IMR-90 (cell line): ENCODE data around the gene RNGTT. TPM values are rescaled to one million over a fixed set of nuclear protein-coding genes. Genes with fewer than 3 reads are reported as not detected.

ENCODE experiments used
- ATAC-seq: fragments of 200-7000 bp; cut with Tn5 transposase; 2 replicates; pipeline ENCODE4 v1.9.1; 2020; ENCODE audit warnings: low read depth, mild to moderate bottlenecking, moderate library complexity
- BruUV-seq: library from RNA; stranded (reverse); fragments of 400-500 nt; replicated peaks from 2 replicates; lab custom pipeline; 2021; lab: Mats Ljungman, UMichigan
- CTCF ChIA-PET: fragments of 300-600 bp; formaldehyde crosslinking; extraction: SDS; loops from one replicate; lab custom pipeline; 2021; ENCODE audit warnings: antibody characterized with exemption; lab: Yijun Ruan, JAX
- POLR2A ChIA-PET: fragments of 300-600 bp; sonication (Branson Sonifier 250); formaldehyde crosslinking; loops from one replicate; lab custom pipeline; 2022; ENCODE audit warnings: antibody characterized with exemption; ENCODE audit not compliant: unreplicated experiment; lab: Charles Lee
- DNase-seq: peaks from one replicate; pipeline ENCODE4 v3.0.0; 2013
- H2AFZ ChIP-seq: replicated peaks from 2 replicates; pipeline ENCODE3; 2013; ENCODE audit warnings: low read length, mild to moderate bottlenecking; ENCODE audit not compliant: poor library complexity
- H2AK5ac ChIP-seq: 2 replicates; pipeline ENCODE4 v1.6.1; 2013; ENCODE audit warnings: low read depth, low read length, inconsistent platforms
- H2AK9ac ChIP-seq: replicated peaks from 2 replicates; pipeline ENCODE3; 2013; ENCODE audit warnings: mild to moderate bottlenecking, low read depth, low read length, moderate library complexity; ENCODE audit not compliant: poor library complexity
- H2BK120ac ChIP-seq: 2 replicates; pipeline ENCODE4 v1.6.1; 2013; ENCODE audit warnings: low read depth, low read length, inconsistent platforms
- H2BK15ac ChIP-seq: 3 replicates; pipeline ENCODE4 v1.6.1; 2013; ENCODE audit warnings: low read depth, low read length, inconsistent platforms
- H2BK20ac ChIP-seq: 2 replicates; pipeline ENCODE4 v1.6.1; 2013; ENCODE audit warnings: low read depth, mild to moderate bottlenecking, inconsistent platforms, low read length, moderate library complexity
- H2BK5ac ChIP-seq: 2 replicates; pipeline ENCODE4 v1.6.1; 2013; ENCODE audit warnings: mild to moderate bottlenecking, low read depth, low read length, inconsistent platforms; ENCODE audit not compliant: poor library complexity, severe bottlenecking
- H3K14ac ChIP-seq: replicated peaks from 2 replicates; pipeline ENCODE4 v1.6.1; 2013; ENCODE audit warnings: low read depth, low read length, inconsistent platforms
- H3K18ac ChIP-seq: 2 replicates; pipeline ENCODE4 v1.6.1; 2013; ENCODE audit warnings: low read depth, low read length, control low read depth
- H3K23ac ChIP-seq: 2 replicates; pipeline ENCODE4 v1.6.1; 2013; ENCODE audit warnings: low read depth, low read length, inconsistent platforms
- H3K27ac ChIP-seq: 2 replicates; pipeline ENCODE4 v1.5.1; 2013; ENCODE audit warnings: mild to moderate bottlenecking, control low read depth, low read length; ENCODE audit not compliant: insufficient read depth
- H3K27me3 ChIP-seq: 2 replicates; pipeline ENCODE4 v1.6.1; 2013; ENCODE audit warnings: low read length; ENCODE audit not compliant: control insufficient read depth, insufficient read depth
- H3K36me3 ChIP-seq: 2 replicates; pipeline ENCODE4 v1.6.1; 2013; ENCODE audit warnings: low read length, mixed read lengths; ENCODE audit not compliant: control insufficient read depth, insufficient read depth
- H3K4ac ChIP-seq: 2 replicates; pipeline ENCODE4 v1.6.1; 2013; ENCODE audit warnings: low read depth, low read length, inconsistent platforms
- H3K4me1 ChIP-seq: 2 replicates; pipeline ENCODE4 v1.6.1; 2013; ENCODE audit warnings: low read length, mixed read lengths; ENCODE audit not compliant: control insufficient read depth, insufficient read depth
- H3K4me2 ChIP-seq: 2 replicates; pipeline ENCODE4 v1.6.1; 2013; ENCODE audit warnings: low read depth, mild to moderate bottlenecking, control low read depth, low read length, moderate library complexity
- H3K4me3 ChIP-seq: 2 replicates; pipeline ENCODE4 v1.5.1; 2013; ENCODE audit warnings: low read depth, mild to moderate bottlenecking, control low read depth, low read length, moderate library complexity; ENCODE audit not compliant: insufficient read depth
- H3K56ac ChIP-seq: 2 replicates; pipeline ENCODE4 v1.6.1; 2013; ENCODE audit warnings: low read length, inconsistent platforms; ENCODE audit not compliant: insufficient read depth; ENCODE audit errors: extremely low read depth
- H3K79me1 ChIP-seq, 2 experiments: 2 replicates each; pipeline ENCODE4 v1.6.1; 2013; ENCODE audit warnings: low read length in 2 of 2, inconsistent platforms in 1 of 2, low read depth in 1 of 2
- H3K9ac ChIP-seq: 2 replicates; pipeline ENCODE4 v1.6.1; 2013; ENCODE audit warnings: low read depth, low read length, control low read depth
- H3K9me1 ChIP-seq: 2 replicates; pipeline ENCODE4 v1.6.1; 2013; ENCODE audit warnings: low read length, inconsistent platforms; ENCODE audit not compliant: insufficient read depth
- H3K9me3 ChIP-seq: 2 replicates; pipeline ENCODE4 v1.6.1; 2013; ENCODE audit warnings: low read length; ENCODE audit not compliant: control insufficient read depth, insufficient read depth
- H4K20me1 ChIP-seq: 2 replicates; pipeline ENCODE4 v1.6.1; 2013; ENCODE audit warnings: low read length, inconsistent platforms; ENCODE audit not compliant: insufficient read depth
- H4K5ac ChIP-seq: 2 replicates; pipeline ENCODE4 v1.6.1; 2013; ENCODE audit warnings: mild to moderate bottlenecking, low read depth, low read length, control low read depth
- H4K8ac ChIP-seq, 2 experiments: 2 replicates each; pipeline ENCODE4 v1.6.1; 2013; ENCODE audit warnings: low read depth in 2 of 2, low read length in 2 of 2, control low read depth in 1 of 2, inconsistent platforms in 1 of 2
- H4K91ac ChIP-seq: 2 replicates; pipeline ENCODE4 v1.6.1; 2013; ENCODE audit warnings: low read depth, low read length, inconsistent platforms; ENCODE audit not compliant: insufficient read depth
- BHLHE40 ChIP-seq: fragments of 150-350 bp; IDR thresholded peaks from 2 replicates; pipeline ENCODE4 v1.6.1; 2016; ENCODE audit warnings: mild to moderate bottlenecking, low read depth, low read length
- CEBPB ChIP-seq: IDR thresholded peaks from 2 replicates; pipeline ENCODE4 v1.6.1; 2012; ENCODE audit warnings: low read depth, low read length, improper control_type of control experiment
- CHD1 ChIP-seq: IDR thresholded peaks from 2 replicates; pipeline ENCODE4 v1.6.1; 2012; ENCODE audit warnings: low read depth, low read length, improper control_type of control experiment
- CTCF ChIP-seq: conservative IDR thresholded peaks from 2 replicates; pipeline ENCODE4 v1.5.1; 2012; ENCODE audit warnings: mild to moderate bottlenecking, low read depth, low read length, improper control_type of control experiment
- ELK1 ChIP-seq: fragments of 150-350 bp; IDR thresholded peaks from 2 replicates; pipeline ENCODE4 v1.6.1; 2016; ENCODE audit warnings: low read depth, mild to moderate bottlenecking, low read length, moderate library complexity, borderline replicate concordance
- FOS ChIP-seq: fragments of 150-350 bp; IDR thresholded peaks from 2 replicates; pipeline ENCODE4 v1.6.1; 2016; ENCODE audit warnings: low read depth, low read length
- MAFK ChIP-seq: IDR thresholded peaks from 2 replicates; pipeline ENCODE4 v1.6.1; 2012; ENCODE audit warnings: low read depth, low read length, improper control_type of control experiment
- MAZ ChIP-seq: IDR thresholded peaks from 2 replicates; pipeline ENCODE4 v1.6.1; 2012; ENCODE audit warnings: low read depth, mild to moderate bottlenecking, low read length, improper control_type of control experiment, moderate library complexity, borderline replicate concordance
- MXI1 ChIP-seq: IDR thresholded peaks from 2 replicates; pipeline ENCODE4 v1.6.1; 2012; ENCODE audit warnings: low read depth, mild to moderate bottlenecking, low read length, moderate library complexity, borderline replicate concordance
- NFE2L2 ChIP-seq: fragments of 150-350 bp; IDR thresholded peaks from 2 replicates; pipeline ENCODE4 v1.6.1; 2016; ENCODE audit warnings: low read depth, mild to moderate bottlenecking, low read length
- POLR2A ChIP-seq: IDR thresholded peaks from 2 replicates; pipeline ENCODE4 v1.6.1; 2012; ENCODE audit warnings: mild to moderate bottlenecking, low read depth, low read length
- RCOR1 ChIP-seq: IDR thresholded peaks from 2 replicates; pipeline ENCODE4 v1.6.1; 2012; ENCODE audit warnings: mild to moderate bottlenecking, low read length, improper control_type of control experiment; ENCODE audit not compliant: insufficient replicate concordance
- SMC3 ChIP-seq: fragments of 150-350 bp; IDR thresholded peaks from 2 replicates; pipeline ENCODE4 v1.6.1; 2016; ENCODE audit warnings: low read depth, mild to moderate bottlenecking, antibody characterized with exemption, low read length, moderate library complexity
- USF2 ChIP-seq: fragments of 150-350 bp; IDR thresholded peaks from 2 replicates; pipeline ENCODE4 v1.6.1; 2017; ENCODE audit warnings: mild to moderate bottlenecking, antibody characterized with exemption, low read length, low read depth
- whole genome bisulfite sequencing, 2 experiments: methylation state at CpG; one replicate each; pipeline versions ENCODE4 v1.1.5 to v1.1.7; 2013; ENCODE audit warnings: missing lambda C conversion rate in 2 of 2; ENCODE audit not compliant: insufficient read length in 1 of 2; ENCODE audit errors: extremely low coverage in 2 of 2; 5-methylcytosine and 5-hydroxymethylcytosine counted together
- dilution Hi-C: fragments of 300-500 bp; cut with HindIII; formaldehyde crosslinking; loops from one replicate; pipeline ENCODE4 v1.14.3; 2018; ENCODE audit warnings: low sequenced_read_pairs; ENCODE audit not compliant: unreplicated experiment
- in situ Hi-C: fragments of 300-500 bp; cut with MboI; formaldehyde crosslinking; loops from 3 replicates; pipeline ENCODE4 v1.14.3; 2019; ENCODE audit warnings: low sequenced_read_pairs, inconsistent platforms, mixed read lengths
- intact Hi-C: fragments of 100-400 bp; cut with micrococcal nuclease; formaldehyde crosslinking; loops from 2 replicates; pipeline ENCODE4 v1.10.0; 2022
- polyA plus RNA-seq, 3 experiments: library from polyadenylated mRNA; depleted of rRNA; stranded (reverse); fragments of >200 nt; gene quantifications; 2 replicates each; pipeline ENCODE4 v1.2.3, GENCODE V29; 2012; ENCODE audit warnings: low replicate concordance in 1 of 3
- total RNA-seq: library from RNA; depleted of rRNA; stranded (reverse); fragments of >200 nt; gene quantifications from 2 replicates; pipeline ENCODE4 v1.2.3, GENCODE V29; 2012

Gene RNGTT
- total and polyA plus RNA-seq, 2 of the 4 experiments (the other 2 are of a cell fraction): 5.4 to 21.7 TPM

GRCh38 chr6:88890860-88891845, 72.3 kb downstream of the RNGTT start:
- DNase-seq: peak; percentile 20
- TF ChIP-seq MAFK (no peak), POLR2A (no peak), FOS (no peak), BHLHE40 (no peak), CHD1 (no peak), RCOR1 (no peak), MXI1 (no peak), CTCF (no peak), SMC3 (no peak), USF2 (no peak), MAZ (no peak), NFE2L2 (no peak), CEBPB (no peak), ELK1 (no peak)

More at GRCh38 chr6:88890860-88891845, 72.3 kb downstream of the RNGTT start:
- no peak overlapping the region for H3K14ac ChIP-seq
- 0 out of 2 replicates have a peak, but pooled peaks cover 3% of the 10 kb centered on the region for H3K36me3 ChIP-seq
- H2BK20ac ChIP-seq: no peak overlapping the region
- ChIA-PET CTCF (interaction anchor here (0.7 kb wide), 1 partner anchor 9 kb away, joined by 5 read pairs; no protein-coding TSS in a partner anchor), POLR2A (no interaction called here)
- BruUV-seq: no TSS peak
- no peaks in the 10 kb centered on the region for H3K27me3 ChIP-seq
- H2BK15ac ChIP-seq: no peak overlapping the region
- H3K27ac ChIP-seq: no peak overlapping the region
- H3K56ac ChIP-seq: no peak overlapping the region
- H3K18ac ChIP-seq: no peak overlapping the region
- no CpG with 5 or more reads among the region's 5 CpGs for WGBS, 2 experiments
- no peak for ATAC-seq
- no peaks in the 10 kb centered on the region for H3K4me1 ChIP-seq
- H2BK120ac ChIP-seq: no peak overlapping the region
- no peak overlapping the region for H3K4me3 ChIP-seq
- no peak overlapping the region for H2BK5ac ChIP-seq
- H2AFZ ChIP-seq: no peak overlapping the region
- H3K4ac ChIP-seq: no peak overlapping the region
- no peaks in the 10 kb centered on the region for H3K9me3 ChIP-seq
- no peak overlapping the region for H3K23ac ChIP-seq
- H4K91ac ChIP-seq: no peak overlapping the region
- no peak overlapping the region for H2AK5ac ChIP-seq
- H4K5ac ChIP-seq: no peak overlapping the region
- intact Hi-C loops: no loop called here
- no peaks in the 10 kb centered on the region for H3K9me1 ChIP-seq
- in situ Hi-C loops: no loop called here
- H3K79me1 ChIP-seq: 0 out of 4 replicates have a peak, but pooled peaks cover 0 to 4% of the 10 kb centered on the region in 2 experiments
- no peak overlapping the region for H4K8ac ChIP-seq
- H2AK9ac ChIP-seq: no peak overlapping the region
- dilution Hi-C loops: no loop called here
- no peak overlapping the region for H3K4me2 ChIP-seq
- H4K20me1 ChIP-seq: no peaks in the 10 kb centered on the region
- H3K9ac ChIP-seq: no peak overlapping the region
